HG02642 (cell line): ENCODE results near the gene MBTD1.
"Not testable (repeated sequence)": the region's sequence is repeated elsewhere in the genome, so short reads cannot be mapped to it uniquely, and the experiment has no call there.

ENCODE experiments used
- ATAC-seq: cut with Tn5 transposase; IDR thresholded peaks from one replicate; pipeline ENCODE4 v1.9.1; 2021; ENCODE audit warnings: mild to moderate bottlenecking; ENCODE audit not compliant: unreplicated experiment, poor library complexity

MBTD1 gene

DNA sequence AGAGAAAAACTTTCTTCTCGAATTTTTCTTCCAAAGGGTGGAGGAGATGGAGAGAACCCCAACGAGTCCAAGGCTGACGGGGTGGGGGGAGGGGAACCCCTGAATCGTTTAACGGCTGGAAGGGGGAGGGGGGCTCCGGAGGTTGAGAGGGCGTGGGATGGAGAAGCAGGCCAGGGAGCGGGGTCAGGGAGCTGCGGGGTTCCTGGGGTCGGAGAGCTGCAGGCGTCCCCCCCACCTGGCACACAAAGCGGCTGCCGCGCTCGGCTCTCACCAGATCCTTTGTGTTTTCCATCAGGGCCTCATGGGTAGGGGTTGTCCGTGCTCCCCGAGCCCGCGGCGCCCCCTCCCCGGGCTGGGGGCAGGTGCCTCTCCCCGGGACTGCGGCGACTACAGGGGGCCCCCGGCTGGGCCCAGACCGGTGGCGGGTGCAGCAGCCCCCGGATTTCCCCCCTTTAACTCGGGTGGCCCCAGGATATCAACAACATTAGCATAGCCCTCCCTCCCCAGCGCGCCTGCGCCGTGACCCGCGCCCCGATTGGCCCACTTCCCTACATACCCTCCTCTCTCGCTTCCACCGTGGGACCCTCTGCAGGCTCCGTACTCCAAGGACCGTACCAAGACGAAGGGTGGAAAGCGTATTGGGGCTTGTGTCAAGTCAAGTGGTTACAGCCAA is at the start of gene MBTD1:
Gene MBTD1 (minus strand): TSS at position 486 of the 673 bp plus-strand sequence. CDS start 34,888 bp downstream, outside the sequence.
- ATAC-seq: peak; percentile 80

DNA sequence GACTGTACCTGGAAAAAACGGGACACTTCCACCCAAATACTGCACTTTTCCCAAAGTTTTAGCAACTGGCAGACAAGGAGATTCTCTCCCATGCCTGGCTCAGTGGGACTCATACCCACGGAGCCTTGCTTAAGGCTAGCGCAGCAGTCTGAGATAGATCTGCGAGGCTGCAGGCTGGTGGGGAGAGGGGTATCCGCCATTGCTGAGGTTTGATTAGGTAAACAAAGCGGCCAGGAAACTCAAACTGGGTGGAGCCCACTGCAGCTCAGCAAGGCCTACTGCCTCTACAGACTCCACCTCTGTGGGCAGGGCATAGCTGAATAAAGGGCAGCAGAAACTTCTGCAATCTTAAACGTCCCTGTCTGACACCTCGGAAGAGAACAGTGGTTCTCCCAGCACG is 45.3 kb upstream of the MBTD1 start:
- ATAC-seq: no peak

DNA sequence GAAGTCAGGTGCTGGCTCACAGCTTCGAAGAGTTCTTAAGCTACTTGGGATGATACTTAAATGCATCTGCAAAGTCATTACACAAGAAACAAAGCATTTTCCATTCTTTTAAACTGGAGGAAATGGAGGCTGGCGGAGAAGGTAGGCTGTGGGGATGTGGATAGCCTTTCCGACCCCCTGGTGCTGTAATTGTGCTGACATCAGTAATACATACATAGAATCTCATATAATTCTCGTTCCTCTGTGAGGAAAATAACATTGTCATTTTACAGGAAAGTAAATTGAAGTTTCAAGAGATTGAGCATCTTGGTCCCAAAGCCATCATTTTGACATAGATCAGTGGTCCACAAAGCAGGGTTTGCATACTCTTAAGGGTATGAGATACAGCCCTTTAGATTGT is 40.0 kb upstream of the MBTD1 start:
- no peak for ATAC-seq

DNA sequence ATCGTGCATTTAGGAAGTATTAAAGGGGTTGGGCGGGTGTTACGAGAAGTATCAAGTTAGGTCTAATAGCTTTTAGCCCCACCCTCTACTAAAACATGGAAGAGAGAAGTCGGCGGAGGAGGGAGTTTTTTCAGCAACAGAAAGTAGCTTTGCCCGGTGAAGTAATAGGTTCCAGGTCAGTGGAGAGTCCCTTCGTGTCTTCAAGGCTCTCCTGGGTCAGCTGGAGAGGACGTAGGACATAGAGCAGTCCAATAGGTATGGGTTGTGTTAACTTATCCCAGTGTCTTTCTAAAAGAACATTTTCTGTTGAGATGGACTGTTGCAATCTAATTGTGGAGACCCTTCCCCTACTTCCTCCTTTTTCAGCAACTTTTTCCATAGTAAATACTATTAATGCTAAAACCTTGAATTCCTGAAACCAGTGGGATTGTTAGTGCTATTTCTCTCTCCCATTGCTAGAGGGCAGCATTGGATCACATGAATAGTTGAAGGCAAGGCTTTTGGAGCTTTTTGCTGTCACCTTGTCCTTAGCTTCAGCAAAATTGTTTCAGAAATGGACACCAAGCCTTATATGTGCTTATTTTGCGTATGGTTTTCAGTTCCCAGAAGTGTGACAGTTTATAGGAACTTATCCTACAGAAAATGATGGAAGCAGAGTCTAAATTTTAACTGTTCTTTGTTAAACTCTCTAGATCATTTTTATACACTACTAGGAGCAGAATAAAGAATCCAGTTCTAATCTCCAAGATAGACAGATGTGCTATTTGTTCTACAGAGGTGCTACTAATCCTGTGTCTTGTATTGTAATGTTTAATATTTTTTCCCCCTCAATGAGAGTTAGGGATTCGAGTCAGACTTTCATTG is 38.9 kb upstream of the MBTD1 start:
- no peak for ATAC-seq

DNA sequence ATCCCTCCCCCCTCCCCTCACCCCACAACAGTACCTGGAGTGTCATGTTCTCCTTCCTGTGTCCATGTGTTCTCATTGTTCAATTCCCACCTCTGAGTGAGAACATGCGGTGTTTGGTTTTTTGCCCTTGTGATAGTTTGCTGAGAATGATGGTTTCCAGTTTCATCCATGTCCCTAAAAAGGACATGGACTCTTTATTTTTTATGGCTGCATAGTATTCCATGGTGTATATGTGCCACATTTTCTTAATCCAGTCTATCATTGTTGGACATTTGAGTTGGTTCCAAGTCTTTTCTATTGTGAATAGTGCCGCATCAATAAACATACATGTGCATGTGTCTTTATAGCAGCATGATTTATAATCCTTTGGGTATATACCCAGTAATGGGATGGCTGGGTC is 34.5 kb upstream of the MBTD1 start:
- not testable (repeated sequence) for ATAC-seq

DNA sequence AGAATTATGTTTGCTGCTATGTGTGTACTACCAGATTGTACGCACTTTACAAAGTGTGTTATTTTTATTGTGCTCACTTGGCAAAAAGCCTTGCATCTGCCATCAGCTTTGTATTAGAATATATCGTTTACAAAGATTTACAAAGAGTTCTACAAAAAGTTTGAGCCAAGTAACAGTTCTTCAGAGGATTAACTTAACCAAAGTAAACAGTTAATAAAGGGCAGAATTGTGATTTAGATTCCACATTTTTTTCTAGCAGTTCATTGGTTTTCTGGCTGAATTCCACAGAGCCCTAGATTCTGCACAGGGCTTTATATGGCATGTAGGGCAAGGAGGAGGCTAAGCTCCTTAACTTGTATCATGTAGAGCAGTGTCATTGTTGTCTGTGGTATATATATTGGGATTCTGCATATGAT is 29.9 kb upstream of the MBTD1 start:
- ATAC-seq: no peak

DNA sequence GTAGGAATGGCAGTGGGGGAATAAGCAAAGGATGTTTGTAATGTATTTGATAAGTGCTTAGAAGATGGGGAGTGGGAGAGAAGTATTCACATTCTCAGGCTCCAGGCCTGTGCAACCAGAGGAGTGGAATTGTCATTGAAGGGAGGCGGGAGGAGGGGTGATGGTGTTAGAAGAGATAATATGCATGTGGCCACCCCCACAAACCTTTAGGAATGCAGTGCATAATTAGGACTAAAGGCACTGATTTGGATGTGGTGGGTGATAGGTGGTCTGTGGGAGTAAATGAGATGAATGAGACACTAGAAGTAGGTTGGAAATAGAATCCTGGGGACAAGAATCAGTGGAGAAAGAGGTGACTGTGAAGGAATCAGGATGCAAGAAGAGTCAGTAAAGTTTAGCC is 27.6 kb upstream of the MBTD1 start:
- ATAC-seq: no peak

DNA sequence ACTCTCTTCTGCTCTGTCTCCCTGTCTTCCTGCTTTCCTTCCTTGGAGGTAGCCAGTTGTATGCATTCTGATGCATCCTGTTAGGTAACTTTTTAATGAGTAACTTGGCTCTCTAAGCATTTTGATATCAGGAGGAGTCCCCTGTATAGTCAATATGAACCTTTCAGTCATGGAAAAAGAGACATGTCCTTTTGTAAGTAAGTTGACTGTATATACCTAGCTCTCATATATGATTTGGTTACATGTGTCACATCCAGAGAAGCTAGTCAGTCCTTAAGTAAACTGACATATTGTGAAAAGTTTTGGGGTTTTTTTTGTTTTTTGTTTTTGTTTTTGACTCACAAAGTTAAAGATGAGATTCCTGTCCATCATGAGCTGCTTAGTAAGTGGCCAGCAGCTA is 19.3 kb upstream of the MBTD1 start:
- ATAC-seq: no peak

DNA sequence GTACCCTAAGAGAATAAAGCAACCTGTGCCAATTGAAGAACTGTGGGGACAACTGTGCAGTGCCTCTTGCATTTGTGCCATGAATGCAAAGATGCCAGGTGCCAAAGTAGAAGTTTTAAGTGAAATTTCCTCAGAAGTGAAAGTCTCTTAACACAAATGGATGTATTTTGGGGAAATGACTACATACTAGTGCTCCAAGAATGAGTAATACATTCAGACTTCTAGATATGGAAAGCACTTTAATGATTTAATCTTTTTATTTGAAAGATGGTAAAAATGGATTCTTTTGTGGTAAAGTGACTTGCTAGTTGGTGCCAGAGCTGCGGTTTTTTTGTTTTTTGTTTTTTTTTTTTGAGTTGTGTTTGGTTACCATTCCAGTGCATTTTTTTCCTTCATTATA is 15.5 kb upstream of the MBTD1 start:
- ATAC-seq: no peak

DNA sequence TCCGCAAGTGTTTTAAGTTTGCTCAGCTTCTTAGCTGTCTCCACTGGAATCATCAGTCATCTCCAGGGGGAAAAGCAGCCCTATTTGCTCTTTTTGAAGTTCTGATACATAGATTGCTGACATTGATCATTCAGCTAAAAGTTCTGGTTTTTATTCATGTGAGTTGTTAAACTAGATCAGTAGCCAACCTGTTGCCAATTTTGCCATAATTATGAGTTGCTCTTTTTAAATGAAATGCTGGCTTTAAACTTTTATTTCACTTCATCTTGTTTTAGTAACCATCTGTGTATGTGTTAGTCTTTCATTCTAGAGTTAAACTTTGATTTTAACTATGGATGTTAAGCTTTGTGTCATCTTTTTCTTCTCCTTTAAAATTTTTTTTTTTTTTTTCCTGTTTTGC is 13.0 kb upstream of the MBTD1 start:
- no peak for ATAC-seq

DNA sequence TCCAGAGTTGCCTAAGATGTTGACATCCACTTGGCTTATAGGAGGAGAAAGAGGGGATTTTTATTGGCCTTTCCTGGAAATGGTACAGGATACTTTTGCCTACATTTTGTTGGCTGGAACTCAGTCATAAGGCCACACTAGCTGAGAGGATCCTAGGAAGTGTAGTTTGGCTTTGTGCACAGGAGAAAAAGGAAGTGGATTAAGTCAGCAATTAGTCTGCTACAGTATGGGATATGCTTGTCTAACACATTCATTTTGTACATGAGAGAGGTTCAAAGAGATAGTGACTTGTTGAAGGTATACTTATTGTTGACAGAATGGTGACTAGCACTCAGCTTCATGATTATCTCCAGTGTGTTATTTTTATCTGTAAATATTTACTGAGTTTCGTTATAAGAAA is 10.8 kb upstream of the MBTD1 start:
- ATAC-seq: no peak

DNA sequence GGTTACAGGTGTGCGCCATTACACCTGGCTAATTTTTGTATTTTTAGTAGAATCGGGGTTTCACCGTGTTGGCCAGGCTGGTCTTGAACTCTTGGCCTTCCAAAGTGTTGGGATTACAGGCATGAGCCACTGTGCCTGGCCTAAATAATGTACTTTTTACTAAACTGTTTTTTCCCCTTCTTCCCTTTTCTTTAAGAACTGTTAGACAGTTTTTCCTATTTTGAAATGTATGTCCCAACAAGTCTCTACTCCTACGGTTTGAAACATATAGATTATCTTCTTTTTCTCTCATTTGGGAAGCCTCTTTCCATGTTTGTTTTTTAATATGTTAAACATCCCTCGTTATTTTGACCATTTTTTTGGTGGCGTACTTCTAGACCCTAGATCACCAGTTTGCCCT is 10.1 kb upstream of the MBTD1 start:
- ATAC-seq: no peak

DNA sequence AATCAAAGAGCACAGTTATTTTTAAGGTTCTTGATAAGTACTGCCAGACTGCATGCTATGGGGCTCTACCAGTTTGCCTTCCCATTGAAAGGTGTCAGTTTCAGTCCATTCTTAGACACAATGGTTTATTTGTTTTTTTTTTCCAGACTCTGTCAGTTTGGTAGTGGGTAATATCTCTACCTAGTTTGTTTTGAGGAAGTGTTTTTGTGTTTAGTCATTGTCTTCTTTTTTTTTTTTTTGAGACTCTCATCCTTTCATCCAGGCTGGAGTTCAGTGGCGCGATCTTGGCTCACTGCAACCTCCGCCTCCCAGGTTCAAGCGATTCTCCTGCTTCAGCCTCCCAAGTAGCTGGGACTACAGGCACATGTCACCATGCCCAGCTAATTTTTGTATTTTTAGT is 4.6 kb upstream of the MBTD1 start:
- ATAC-seq: not testable (repeated sequence)

DNA sequence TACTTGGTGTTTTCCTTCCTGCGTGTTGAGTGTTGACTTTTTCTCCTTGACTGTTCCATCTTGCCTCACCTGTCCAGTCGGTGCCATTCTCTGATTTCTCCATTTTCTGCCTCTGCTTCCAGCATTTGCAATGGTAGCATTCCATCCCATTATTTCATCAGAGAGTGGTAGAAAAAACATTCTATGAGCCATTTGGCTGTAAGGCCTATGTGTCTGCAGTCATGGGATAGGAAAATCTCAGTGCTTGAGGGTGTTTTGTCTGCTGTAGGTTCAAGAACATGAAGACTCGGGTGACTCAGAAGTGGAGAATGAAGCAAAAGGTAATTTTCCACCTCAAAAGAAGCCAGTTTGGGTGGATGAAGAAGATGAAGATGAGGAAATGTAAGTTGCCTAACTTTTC is 3.2 kb upstream of the MBTD1 start:
- ATAC-seq: no peak

DNA sequence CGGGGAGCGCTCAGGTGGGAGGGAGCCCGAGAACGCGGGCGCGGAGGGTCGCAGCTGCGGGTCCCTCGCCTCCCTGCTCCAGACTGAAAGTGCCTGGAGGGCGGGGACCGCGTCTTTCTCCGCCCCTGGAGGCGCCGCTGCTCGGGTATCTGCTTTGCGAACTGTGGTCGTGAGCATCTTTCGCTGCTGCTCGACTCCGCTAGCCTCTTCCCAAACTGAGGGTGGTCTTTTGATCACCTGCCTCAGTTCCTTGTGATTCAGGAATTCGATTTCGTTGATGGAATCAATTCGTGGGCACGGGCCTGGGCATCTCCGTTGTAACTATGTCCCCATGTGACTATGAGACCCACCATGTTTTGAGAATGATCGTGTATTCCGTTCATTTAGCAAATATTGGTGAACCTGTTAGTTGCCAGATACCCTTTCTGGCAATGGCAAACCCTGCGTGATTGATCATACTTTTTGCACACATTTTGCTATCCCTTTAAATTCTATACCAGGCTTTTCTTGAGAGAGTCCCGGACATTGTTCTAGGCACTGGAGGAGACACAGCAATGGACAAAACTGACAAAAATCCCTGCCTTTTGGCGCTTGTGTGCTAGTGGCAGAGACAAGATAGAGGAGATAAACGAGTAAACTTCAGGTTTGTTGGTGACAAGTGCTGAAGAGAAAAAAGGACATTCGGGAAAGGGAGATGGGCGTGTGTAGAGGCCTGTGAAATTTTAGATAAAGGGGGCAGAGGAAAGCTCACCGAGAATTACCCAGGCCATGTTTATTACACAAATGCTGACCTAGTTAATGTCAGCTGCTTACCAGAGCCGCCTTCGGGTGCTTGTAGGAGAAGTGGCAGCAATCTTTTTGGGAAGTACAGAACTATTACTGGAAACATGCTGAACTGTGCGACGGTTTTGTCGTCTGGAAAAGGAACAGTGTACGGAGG is 1.4 kb upstream of the MBTD1 start:
- no peak for ATAC-seq

DNA sequence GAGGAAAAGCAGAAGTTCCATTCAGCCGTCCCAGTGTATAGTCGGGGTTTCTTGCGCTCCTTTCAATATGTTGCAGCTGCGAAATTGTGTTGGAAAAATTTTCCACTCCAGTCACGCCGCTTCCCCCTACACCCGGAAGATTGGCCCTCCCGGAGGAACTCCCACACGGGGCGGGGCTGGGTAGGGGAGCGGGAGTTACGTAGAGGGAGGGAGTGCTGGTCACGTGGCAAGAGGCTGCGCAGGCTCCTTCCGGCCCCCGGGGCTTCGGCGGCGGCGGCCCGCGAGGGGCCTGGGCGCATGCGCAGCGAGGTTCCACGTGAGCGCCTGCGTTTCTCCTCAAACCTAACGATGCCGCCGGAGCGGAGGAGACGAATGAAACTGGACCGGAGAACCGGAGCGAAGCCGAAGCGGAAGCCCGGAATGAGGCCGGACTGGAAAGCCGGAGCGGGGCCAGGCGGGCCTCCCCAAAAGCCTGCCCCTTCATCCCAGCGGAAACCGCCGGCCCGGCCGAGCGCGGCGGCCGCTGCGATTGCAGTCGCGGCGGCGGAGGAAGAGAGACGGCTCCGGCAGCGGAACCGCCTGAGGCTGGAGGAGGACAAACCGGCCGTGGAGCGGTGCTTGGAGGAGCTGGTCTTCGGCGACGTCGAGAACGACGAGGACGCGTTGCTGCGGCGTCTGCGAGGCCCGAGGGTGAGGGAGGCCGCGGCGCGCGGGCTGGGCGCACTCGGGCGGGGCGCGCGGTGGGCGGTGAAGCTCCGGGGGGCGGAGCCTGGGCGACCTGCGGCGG is 581 bp upstream of the MBTD1 start, which contains the start of gene UTP18:
Gene UTP18 (plus strand): TSS at position 310 of the 787 bp plus-strand sequence. CDS start 39 bp downstream, at position 349.
- ATAC-seq: peak; percentile 77

DNA sequence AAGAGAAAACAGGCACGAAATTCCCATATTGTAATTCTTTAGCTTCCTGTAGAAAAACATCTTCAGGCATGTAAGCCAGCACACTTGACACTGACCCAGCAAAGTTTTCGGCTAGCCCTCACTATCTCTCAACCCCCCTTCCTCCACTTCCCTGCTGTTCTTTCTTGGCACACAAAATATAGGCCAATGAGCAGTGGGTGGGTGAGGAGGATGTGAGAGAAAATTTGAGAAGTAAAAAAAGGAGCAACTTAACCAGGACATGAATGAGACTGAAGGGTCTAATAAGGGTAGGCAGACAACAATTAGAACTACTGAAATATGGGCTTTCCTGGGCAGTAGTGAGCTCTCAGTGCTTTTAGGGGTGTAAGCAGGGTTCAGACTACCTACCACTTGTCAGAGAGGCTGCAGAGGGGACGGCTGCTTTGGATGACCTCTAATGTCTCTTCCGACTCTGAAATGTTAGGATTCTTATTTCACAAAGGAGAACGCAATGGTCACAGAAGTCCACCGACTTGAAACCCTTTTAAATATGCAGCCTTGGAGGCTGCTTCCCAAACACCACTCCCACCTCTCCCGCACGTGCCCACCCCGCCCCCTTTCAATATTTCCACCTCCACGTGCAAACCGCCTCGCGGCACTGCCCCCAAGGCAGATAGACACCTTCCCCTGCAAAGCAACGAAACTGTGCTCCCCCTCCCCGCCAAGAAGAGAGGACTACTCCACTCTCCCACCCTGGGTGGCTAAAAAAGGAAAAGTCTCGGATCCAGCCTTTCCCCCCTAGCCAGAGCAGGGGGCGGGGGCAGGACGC is 889 bp downstream of the MBTD1 start:
- ATAC-seq: no peak

DNA sequence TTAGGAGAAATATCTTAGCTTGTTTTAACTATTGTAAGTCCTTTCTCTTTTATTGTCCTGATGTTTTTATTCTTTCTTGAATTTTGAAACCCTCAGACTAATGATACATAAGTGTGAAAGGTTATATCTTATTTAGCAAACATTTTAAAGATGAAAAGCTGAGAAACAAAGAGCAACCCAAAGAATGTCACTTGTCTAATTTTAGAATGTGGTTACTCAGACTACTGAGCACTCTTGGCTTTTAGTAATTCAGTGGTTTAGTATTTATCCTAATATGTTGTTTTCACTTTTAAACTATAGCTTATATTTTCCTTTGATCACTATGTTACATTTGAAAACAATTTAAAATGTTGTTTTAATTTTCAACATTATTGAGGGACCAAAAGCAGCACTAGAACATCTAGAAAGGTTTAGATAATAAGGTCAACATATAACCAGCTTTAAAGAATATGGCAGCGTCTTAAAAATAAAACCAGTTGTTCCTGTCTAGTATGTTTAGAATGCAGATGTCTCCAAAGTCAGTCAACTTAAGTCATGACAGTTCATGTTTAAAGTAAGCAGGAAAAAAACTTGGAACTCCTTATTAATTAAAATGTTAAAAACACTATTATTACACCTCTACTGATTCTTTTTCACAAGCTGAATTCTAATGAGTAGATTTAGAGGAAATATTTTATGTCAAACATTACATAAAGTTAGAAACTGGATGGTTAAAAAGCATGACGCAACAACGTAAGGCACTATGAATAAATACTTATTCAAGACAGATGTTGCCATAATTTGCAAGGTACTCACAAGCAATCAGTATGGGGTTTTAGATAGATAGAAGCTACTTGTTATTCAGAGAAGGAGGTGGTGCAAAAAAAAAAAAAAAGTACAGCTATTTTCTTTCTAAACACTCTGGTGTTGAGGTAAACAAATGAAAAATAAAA is 2.4 kb downstream of the MBTD1 start:
- no peak for ATAC-seq
